PC-3 (cell line): Measurements from ENCODE around the gene HEATR9. TPM values are rescaled to one million over a fixed set of nuclear protein-coding genes. Genes with fewer than 3 reads are reported as not detected.

Source experiments
- ATAC-seq: fragments of 200-7000 bp; cut with Tn5 transposase; 2 replicates; pipeline ENCODE4 v1.9.1; 2020; ENCODE audit warnings: mild to moderate bottlenecking, moderate library complexity
- BruUV-seq: library from RNA; stranded (reverse); fragments of 400-500 nt; replicated peaks from 2 replicates; lab custom pipeline; 2021; lab: Mats Ljungman, UMichigan
- CTCF ChIA-PET: fragments of 300-600 bp; sonication (Branson Sonifier 250); formaldehyde crosslinking; loops from one replicate; lab custom pipeline; 2022; ENCODE audit warnings: antibody characterized with exemption; lab: Charles Lee
- POLR2A ChIA-PET: fragments of 300-600 bp; sonication (Branson Sonifier 250); formaldehyde crosslinking; loops from one replicate; lab custom pipeline; 2022; ENCODE audit warnings: antibody characterized with exemption; ENCODE audit not compliant: unreplicated experiment; lab: Charles Lee
- DNase-seq: peaks from one replicate; pipeline ENCODE4 v3.0.0-alpha.2; 2015
- H2AFZ ChIP-seq: fragments of 300-600 bp; sonication (generic); 2 replicates; pipeline ENCODE4 v1.6.0; 2016; ENCODE audit warnings: antibody characterized with exemption, low read length
- H3F3A ChIP-seq: fragments of 300-600 bp; sonication (generic); one replicate; pipeline ENCODE4 v1.6.0; 2017; ENCODE audit warnings: antibody characterized with exemption, low read length, control low read depth, mild to moderate bottlenecking; ENCODE audit not compliant: unreplicated experiment
- H3K27ac ChIP-seq: fragments of 300-600 bp; sonication (generic); 2 replicates; pipeline ENCODE4 v1.5.1; 2016; ENCODE audit warnings: mild to moderate bottlenecking, low read length
- H3K27me3 ChIP-seq: fragments of 300-600 bp; sonication (generic); 2 replicates; pipeline ENCODE4 v1.6.1; 2016; ENCODE audit warnings: low read length, mixed read lengths
- H3K36me3 ChIP-seq: fragments of 300-600 bp; sonication (generic); 2 replicates; pipeline ENCODE4 v1.6.1; 2016; ENCODE audit warnings: low read depth, mixed run types, low read length, mixed read lengths
- H3K4me1 ChIP-seq: fragments of 300-600 bp; sonication (generic); 2 replicates; pipeline ENCODE4 v1.5.1; 2016; ENCODE audit warnings: low read length; ENCODE audit not compliant: insufficient read depth
- H3K4me2 ChIP-seq: fragments of 300-600 bp; sonication (generic); 2 replicates; pipeline ENCODE4 v1.6.0; 2016; ENCODE audit warnings: low read length
- H3K4me3 ChIP-seq: fragments of 300-600 bp; sonication (generic); 2 replicates; pipeline ENCODE4 v1.5.1; 2016; ENCODE audit warnings: mild to moderate bottlenecking, low read length, mixed read lengths
- H3K79me2 ChIP-seq: fragments of 300-600 bp; sonication (generic); 2 replicates; pipeline ENCODE4 v1.6.1; 2017; ENCODE audit warnings: low read length, mixed read lengths
- H3K9ac ChIP-seq: fragments of 300-600 bp; sonication (generic); 2 replicates; pipeline ENCODE4 v1.6.0; 2016; ENCODE audit warnings: mild to moderate bottlenecking, low read length
- H3K9me2 ChIP-seq: fragments of 300-600 bp; sonication (generic); replicated peaks from 2 replicates; pipeline ENCODE4 v1.6.1; 2016; ENCODE audit warnings: mixed run types, low read length, mixed read lengths
- H3K9me3 ChIP-seq: fragments of 300-600 bp; sonication (generic); 2 replicates; pipeline ENCODE4 v1.6.1; 2016; ENCODE audit warnings: low read length, mixed read lengths
- H4K20me1 ChIP-seq: fragments of 300-600 bp; sonication (generic); 2 replicates; pipeline ENCODE4 v1.6.1; 2016; ENCODE audit warnings: low read length, mixed read lengths
- EZH2 ChIP-seq: fragments of 300-600 bp; sonication (generic); IDR thresholded peaks from one replicate; pipeline ENCODE4 v1.6.1; 2017; ENCODE audit warnings: antibody characterized with exemption, mild to moderate bottlenecking, low read length; ENCODE audit not compliant: unreplicated experiment
- EZH2phosphoT487 ChIP-seq: fragments of 300-600 bp; sonication (generic); IDR thresholded peaks from 2 replicates; pipeline ENCODE4 v1.6.1; 2018; ENCODE audit warnings: mild to moderate bottlenecking, antibody characterized with exemption, low read length, borderline replicate concordance
- intact Hi-C: fragments of 100-400 bp; cut with micrococcal nuclease; formaldehyde crosslinking; loops from 2 replicates; pipeline ENCODE4 v1.9.0; 2023
- total RNA-seq: library from RNA; depleted of rRNA; stranded (reverse); fragments of >200 nt; gene quantifications from 2 replicates; pipeline ENCODE4 v1.2.3, GENCODE V29; 2014
- TF ChIP-seq, protein P1 (sequence below): fragments of 300-600 bp; sonication (generic); conservative IDR thresholded peaks from 2 replicates; pipeline ENCODE4 v1.5.1; 2017; ENCODE audit warnings: antibody characterized with exemption, low read depth, mild to moderate bottlenecking, low read length

HEATR9 gene
- total RNA-seq, 1 experiment from 2014 or later, result not detected

DNA sequence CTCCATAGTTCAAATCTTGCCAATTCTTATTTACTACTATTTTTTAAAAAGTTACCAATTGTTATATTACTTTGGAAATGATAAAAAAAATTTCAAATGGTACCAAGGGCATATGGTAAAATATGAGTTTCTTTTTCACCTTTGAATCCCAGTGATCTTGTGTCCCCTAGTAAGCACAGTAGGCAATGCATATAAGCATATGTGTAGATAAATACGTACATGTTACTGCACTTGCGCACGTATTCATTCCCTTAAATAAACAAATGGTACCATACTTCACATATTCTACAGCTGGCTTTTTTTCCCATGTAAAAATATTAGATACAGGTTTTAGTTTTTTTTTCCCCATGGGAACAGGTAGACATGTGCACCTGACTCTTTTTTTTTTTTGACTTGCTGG is 27.6 kb downstream of the HEATR9 start:
- CTCF ChIA-PET, result no interaction called here

GRCh38 chr17:35825206-35825605 is 43.5 kb downstream of the HEATR9 start:
- no peak for DNase-seq

More for the DNA sequence above, 27.6 kb downstream of the HEATR9 start:
- BruUV-seq, result no TSS peak
- intact Hi-C loops, result no loop called here
- no peak overlapping the region for H3K4me3 ChIP-seq
- no peak overlapping the region for H3K9ac ChIP-seq
- no peaks in the 10 kb centered on the region for H3K4me1 ChIP-seq
- no peak for DNase-seq
- no peak overlapping the region for H3K4me2 ChIP-seq
- H3K27ac ChIP-seq, result no peak overlapping the region
- H3K79me2 ChIP-seq, result no peaks in the 10 kb centered on the region
- no peaks in the 10 kb centered on the region for H3F3A ChIP-seq
- peaks cover 30% of the 10 kb centered on the region for H3K36me3 ChIP-seq
- TF ChIP-seq EZH2, result no peak
- TF ChIP-seq EZH2phosphoT487, result no peak
- TF ChIP-seq, protein P1, sequence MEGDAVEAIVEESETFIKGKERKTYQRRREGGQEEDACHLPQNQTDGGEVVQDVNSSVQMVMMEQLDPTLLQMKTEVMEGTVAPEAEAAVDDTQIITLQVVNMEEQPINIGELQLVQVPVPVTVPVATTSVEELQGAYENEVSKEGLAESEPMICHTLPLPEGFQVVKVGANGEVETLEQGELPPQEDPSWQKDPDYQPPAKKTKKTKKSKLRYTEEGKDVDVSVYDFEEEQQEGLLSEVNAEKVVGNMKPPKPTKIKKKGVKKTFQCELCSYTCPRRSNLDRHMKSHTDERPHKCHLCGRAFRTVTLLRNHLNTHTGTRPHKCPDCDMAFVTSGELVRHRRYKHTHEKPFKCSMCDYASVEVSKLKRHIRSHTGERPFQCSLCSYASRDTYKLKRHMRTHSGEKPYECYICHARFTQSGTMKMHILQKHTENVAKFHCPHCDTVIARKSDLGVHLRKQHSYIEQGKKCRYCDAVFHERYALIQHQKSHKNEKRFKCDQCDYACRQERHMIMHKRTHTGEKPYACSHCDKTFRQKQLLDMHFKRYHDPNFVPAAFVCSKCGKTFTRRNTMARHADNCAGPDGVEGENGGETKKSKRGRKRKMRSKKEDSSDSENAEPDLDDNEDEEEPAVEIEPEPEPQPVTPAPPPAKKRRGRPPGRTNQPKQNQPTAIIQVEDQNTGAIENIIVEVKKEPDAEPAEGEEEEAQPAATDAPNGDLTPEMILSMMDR, result no peak
- no peaks in the 10 kb centered on the region for H3K9me3 ChIP-seq
- H4K20me1 ChIP-seq, result no peaks in the 10 kb centered on the region
- no peak for ATAC-seq
- no peak overlapping the region for H2AFZ ChIP-seq
- POLR2A ChIA-PET, result no interaction called here
- no peaks in the 10 kb centered on the region for H3K9me2 ChIP-seq
- no peaks in the 10 kb centered on the region for H3K27me3 ChIP-seq

DNA sequence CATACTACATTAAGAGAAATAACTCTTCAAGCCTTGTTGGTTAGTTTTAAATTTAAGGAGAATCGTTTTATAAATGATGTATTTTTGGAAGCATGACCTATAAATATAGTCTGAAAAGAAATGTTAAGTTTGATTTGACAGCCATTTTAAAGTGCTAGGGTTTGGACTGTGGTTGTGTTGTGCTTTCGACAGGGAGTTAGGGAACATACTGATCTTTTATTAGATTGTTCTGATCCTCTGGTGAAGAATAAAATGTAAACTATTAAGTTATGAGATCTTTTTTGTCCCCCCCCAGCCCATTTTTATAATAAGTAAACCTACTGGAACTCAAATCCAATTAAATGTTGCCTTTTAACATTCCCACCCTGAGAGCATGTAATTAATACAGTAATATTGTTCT is 47.4 kb downstream of the HEATR9 start:
- Histone ChIP-seq H3K36me3 (peaks cover 72% of the 10 kb centered on the region), H2AFZ (no peak overlapping the region), H3K27ac (no peak overlapping the region), H3K9me3 (no peaks in the 10 kb centered on the region), H3K4me1 (no peaks in the 10 kb centered on the region), H3K27me3 (no peaks in the 10 kb centered on the region), H3K4me3 (no peak overlapping the region), H3K79me2 (peaks cover 59% of the 10 kb centered on the region), H4K20me1 (peaks cover 14% of the 10 kb centered on the region; the same call in 1 of the 2 replicates), H3K4me2 (no peak overlapping the region), H3K9me2 (no peaks in the 10 kb centered on the region), H3K9ac (no peak overlapping the region), H3F3A (no peaks in the 10 kb centered on the region)
- TF ChIP-seq EZH2, result no peak
- no peak for TF ChIP-seq EZH2phosphoT487
- TF ChIP-seq, protein P1, result no peak
- BruUV-seq, result no TSS peak
- DNase-seq (no peak), ATAC-seq (no peak)
- intact Hi-C loops, result no loop called here
- ChIA-PET CTCF (no interaction called here), POLR2A (no interaction called here)

More at GRCh38 chr17:35825206-35825605, 43.5 kb downstream of the HEATR9 start:
- no peak overlapping the region for H3K4me2 ChIP-seq
- ATAC-seq, result no peak
- no peak overlapping the region for H3K4me3 ChIP-seq
- H3K9me3 ChIP-seq, result no peaks in the 10 kb centered on the region
- peaks cover 9% of the 10 kb centered on the region; the same call in 1 of the 2 replicates for H4K20me1 ChIP-seq
- ChIA-PET POLR2A (no interaction called here), CTCF (no interaction called here)
- TF ChIP-seq EZH2phosphoT487 (no peak), EZH2 (no peak)
- TF ChIP-seq, protein P1, result no peak
- H3K9me2 ChIP-seq, result no peaks in the 10 kb centered on the region
- no peaks in the 10 kb centered on the region for H3K4me1 ChIP-seq
- H3K27me3 ChIP-seq, result no peaks in the 10 kb centered on the region
- no TSS peak for BruUV-seq
- H3K9ac ChIP-seq, result no peak overlapping the region
- H3K27ac ChIP-seq, result no peak overlapping the region
- H3K36me3 ChIP-seq, result peaks cover 55% of the 10 kb centered on the region
- H2AFZ ChIP-seq, result no peak overlapping the region
- peaks cover 20% of the 10 kb centered on the region for H3K79me2 ChIP-seq
- intact Hi-C loops, result no loop called here
- no peaks in the 10 kb centered on the region for H3F3A ChIP-seq
